BE2C (cell line): ENCODE measurements around the gene CEP85L.

Experiments used
- DNase-seq: peaks from one replicate; pipeline ENCODE4 v3.0.0-alpha.2; 2020
- H3K27me3 ChIP-seq: fragments of 250-450 bp; sonication (Bioruptor Pico); 2 replicates; pipeline ENCODE4 v1.5.1; 2020; ENCODE audit warnings: mild to moderate bottlenecking
- H3K36me3 ChIP-seq: fragments of 250-450 bp; sonication (Bioruptor Pico); 2 replicates; pipeline ENCODE4 v1.5.1; 2020; ENCODE audit warnings: mild to moderate bottlenecking
- H3K4me1 ChIP-seq: fragments of 250-450 bp; sonication (Bioruptor Pico); 2 replicates; pipeline ENCODE4 v1.5.1; 2020
- H3K4me3 ChIP-seq: 2 replicates; pipeline ENCODE4 v1.5.1; 2011; ENCODE audit warnings: low read depth, low read length
- H3K9me3 ChIP-seq: fragments of 250-450 bp; sonication (Bioruptor Pico); 2 replicates; pipeline ENCODE4 v1.5.1; 2020
- TF ChIP-seq, protein P1 (sequence below): IDR thresholded peaks from 2 replicates; pipeline ENCODE4 v1.5.1; 2012; ENCODE audit warnings: mild to moderate bottlenecking, low read depth, low read length

The CEP85L gene

DNA sequence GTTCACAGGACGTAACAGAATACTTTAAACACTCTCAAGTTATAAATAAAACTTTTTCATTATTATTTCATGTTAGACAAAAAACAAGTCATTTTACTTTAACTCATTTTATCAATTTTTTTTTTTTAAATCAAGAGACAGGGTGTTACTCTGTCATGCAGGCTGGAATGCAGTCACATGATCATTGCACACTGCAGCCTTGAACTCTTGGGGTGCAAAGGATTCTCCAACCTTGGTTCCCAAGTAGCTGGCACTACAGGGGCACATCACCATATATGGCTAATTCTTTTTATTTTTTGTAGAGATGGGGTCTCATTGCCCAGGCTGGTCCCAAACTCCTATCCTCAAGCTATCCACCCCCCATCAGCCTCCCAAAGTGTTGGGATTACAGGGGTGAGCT lies 89.1 kb downstream of the CEP85L start:
- H3K4me1 ChIP-seq, result peaks cover 7% of the 10 kb centered on the region; the same call in 1 of the 2 replicates
- H3K36me3 ChIP-seq, result no peaks in the 10 kb centered on the region
- H3K9me3 ChIP-seq, result no peaks in the 10 kb centered on the region
- no peak for DNase-seq
- no peak overlapping the region for H3K4me3 ChIP-seq
- no peaks in the 10 kb centered on the region for H3K27me3 ChIP-seq
- TF ChIP-seq, protein P1, sequence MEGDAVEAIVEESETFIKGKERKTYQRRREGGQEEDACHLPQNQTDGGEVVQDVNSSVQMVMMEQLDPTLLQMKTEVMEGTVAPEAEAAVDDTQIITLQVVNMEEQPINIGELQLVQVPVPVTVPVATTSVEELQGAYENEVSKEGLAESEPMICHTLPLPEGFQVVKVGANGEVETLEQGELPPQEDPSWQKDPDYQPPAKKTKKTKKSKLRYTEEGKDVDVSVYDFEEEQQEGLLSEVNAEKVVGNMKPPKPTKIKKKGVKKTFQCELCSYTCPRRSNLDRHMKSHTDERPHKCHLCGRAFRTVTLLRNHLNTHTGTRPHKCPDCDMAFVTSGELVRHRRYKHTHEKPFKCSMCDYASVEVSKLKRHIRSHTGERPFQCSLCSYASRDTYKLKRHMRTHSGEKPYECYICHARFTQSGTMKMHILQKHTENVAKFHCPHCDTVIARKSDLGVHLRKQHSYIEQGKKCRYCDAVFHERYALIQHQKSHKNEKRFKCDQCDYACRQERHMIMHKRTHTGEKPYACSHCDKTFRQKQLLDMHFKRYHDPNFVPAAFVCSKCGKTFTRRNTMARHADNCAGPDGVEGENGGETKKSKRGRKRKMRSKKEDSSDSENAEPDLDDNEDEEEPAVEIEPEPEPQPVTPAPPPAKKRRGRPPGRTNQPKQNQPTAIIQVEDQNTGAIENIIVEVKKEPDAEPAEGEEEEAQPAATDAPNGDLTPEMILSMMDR, result no peak

DNA sequence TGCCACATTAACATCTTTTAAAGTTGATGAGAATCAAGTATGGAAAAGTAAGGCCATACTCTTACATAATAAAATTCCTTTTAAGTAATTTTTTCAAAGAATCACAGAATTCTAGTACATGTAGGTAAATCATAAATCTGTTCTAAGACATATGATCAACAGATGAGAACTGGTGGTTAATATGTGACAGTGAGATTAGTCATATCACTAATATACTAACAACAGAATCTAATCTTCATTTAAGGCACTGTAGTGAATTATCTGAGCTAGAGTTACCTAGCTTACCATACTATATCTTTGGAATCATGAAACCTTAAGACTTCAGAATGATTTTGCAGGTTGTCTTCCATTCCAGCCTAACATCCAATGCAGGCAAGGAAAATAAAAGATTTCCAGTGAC lies 91.7 kb downstream of the CEP85L start:
- H3K27me3 ChIP-seq, result no peaks in the 10 kb centered on the region
- H3K36me3 ChIP-seq, result no peaks in the 10 kb centered on the region
- TF ChIP-seq, protein P1, result no peak
- no peak overlapping the region for H3K4me3 ChIP-seq
- peaks cover 7% of the 10 kb centered on the region; the same call in 1 of the 2 replicates for H3K4me1 ChIP-seq
- no peaks in the 10 kb centered on the region for H3K9me3 ChIP-seq
- no peak for DNase-seq

DNA sequence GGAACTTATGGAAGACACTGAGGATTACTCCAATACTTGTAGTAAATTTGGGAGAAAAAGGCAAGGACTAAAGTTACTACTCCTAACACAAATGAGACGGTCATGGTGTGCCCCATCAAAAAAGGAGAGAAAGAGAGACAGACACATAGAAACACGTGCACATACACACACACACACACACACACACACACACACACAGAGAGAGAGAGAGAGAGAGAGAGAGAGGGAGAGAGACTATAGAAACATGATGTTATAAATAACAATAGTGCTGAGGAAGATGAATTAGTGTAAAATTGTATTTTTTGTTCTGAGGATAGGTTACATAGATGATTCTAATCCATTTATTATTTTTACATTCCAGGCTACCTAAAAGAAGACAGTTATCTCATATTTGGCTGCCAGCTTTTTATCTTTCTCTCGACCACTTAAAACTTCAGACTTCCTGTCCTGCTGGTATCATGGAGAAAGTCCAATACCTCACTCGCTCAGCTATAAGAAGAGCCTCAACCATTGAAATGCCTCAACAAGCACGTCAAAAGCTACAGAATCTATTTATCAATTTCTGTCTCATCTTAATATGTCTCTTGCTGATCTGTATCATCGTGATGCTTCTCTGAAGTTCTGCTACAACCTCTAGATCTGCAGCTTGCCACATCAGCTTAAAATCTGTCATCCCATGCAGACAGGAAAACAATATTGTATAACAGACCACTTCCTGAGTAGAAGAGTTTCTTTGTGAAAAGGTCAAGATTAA lies 92.8 kb downstream of the CEP85L start:
- TF ChIP-seq, protein P1, result no peak
- Histone ChIP-seq H3K27me3 (no peaks in the 10 kb centered on the region), H3K36me3 (no peaks in the 10 kb centered on the region), H3K9me3 (no peaks in the 10 kb centered on the region), H3K4me1 (peaks cover 7% of the 10 kb centered on the region; the same call in 1 of the 2 replicates), H3K4me3 (no peak overlapping the region)
- DNase-seq, result no peak

DNA sequence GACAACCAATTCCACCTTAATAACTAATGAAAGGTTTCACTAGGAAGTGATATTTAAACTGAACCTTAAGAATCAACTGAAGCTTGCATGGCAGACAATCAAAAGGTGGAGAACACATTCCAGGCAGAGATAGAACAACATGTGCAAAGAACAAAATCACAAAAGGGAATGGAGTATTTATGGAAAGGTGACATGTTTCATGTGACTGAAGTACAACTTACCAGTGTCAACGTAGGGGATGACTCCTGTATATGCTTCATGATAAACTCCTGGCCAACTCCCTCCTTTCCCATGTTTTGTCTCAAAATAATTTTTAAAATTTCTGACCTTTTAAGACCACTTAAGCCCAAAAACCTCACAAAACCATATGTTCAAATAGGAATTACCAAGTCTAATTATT lies 96.7 kb downstream of the CEP85L start:
- peaks cover 7% of the 10 kb centered on the region; the same call in 1 of the 2 replicates for H3K4me1 ChIP-seq
- DNase-seq, result no peak
- H3K4me3 ChIP-seq, result no peak overlapping the region
- TF ChIP-seq, protein P1, result no peak
- no peaks in the 10 kb centered on the region for H3K9me3 ChIP-seq
- no peaks in the 10 kb centered on the region for H3K27me3 ChIP-seq
- no peaks in the 10 kb centered on the region for H3K36me3 ChIP-seq

DNA sequence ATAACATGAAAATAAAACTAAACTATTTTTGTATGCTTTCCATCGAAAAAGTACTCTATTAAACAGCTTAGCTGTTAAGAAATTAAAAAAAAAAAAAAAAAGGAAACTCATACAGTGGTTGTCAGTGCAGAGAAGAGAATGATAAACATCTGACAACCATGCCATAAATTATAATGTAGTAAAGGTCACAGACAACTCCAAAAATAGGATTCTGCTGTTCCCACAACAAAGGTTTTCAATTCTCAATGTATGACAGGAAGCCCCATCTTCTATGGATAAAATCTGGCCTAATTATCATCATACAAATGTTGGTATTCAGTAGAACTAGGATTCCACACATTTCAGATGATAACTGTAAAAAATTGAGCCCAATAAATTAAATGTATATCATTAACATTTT lies 98.3 kb downstream of the CEP85L start:
- Histone ChIP-seq H3K36me3 (no peaks in the 10 kb centered on the region), H3K4me1 (no peaks in the 10 kb centered on the region), H3K4me3 (no peak overlapping the region), H3K9me3 (no peaks in the 10 kb centered on the region), H3K27me3 (no peaks in the 10 kb centered on the region)
- TF ChIP-seq, protein P1, result no peak
- no peak for DNase-seq
